ENCODE measurements around the gene ANO9.

GRCh38 chr11:469684-470560 lies 28.1 kb upstream of the ANO9 start:
- TF ChIP-seq CTCF (conservative IDR thresholded peaks at IDR 0.05 in 1 of 2, IDR thresholded peaks at IDR 0.05 in 1 of 2; ENCODE audit: low read depth in 1 of 2, low read length in 2 of 2) (peak; percentile 24 to 29), EZH2 (IDR thresholded peaks at IDR 0.05; ENCODE audit: low read length, missing control alignments) (no peak)

Measured in fibroblast of lung (primary cell).